ENCODE measurements around the gene RHOV.

RHOV gene

DNA sequence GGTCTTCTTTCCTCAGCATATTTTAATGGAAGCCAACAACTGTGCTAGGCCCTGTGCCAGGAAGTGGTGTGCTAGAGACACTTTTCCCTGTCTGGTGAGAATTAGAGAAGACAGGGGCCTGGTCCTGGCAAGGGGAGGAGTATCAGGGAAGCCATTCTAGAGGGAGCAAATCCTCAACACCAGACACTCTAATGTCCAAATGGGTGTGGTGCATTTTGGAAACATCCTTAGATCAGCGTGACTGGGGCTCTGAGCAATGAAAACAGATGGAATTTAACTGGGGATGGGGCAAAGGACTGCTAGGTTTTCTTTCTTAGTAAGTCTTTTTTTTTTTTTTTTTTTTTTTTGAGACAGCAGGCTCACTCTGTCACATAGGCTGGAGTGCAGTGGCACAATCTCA is 12.6 kb upstream of the RHOV start:
- TF ChIP-seq, protein P1, sequence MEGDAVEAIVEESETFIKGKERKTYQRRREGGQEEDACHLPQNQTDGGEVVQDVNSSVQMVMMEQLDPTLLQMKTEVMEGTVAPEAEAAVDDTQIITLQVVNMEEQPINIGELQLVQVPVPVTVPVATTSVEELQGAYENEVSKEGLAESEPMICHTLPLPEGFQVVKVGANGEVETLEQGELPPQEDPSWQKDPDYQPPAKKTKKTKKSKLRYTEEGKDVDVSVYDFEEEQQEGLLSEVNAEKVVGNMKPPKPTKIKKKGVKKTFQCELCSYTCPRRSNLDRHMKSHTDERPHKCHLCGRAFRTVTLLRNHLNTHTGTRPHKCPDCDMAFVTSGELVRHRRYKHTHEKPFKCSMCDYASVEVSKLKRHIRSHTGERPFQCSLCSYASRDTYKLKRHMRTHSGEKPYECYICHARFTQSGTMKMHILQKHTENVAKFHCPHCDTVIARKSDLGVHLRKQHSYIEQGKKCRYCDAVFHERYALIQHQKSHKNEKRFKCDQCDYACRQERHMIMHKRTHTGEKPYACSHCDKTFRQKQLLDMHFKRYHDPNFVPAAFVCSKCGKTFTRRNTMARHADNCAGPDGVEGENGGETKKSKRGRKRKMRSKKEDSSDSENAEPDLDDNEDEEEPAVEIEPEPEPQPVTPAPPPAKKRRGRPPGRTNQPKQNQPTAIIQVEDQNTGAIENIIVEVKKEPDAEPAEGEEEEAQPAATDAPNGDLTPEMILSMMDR (conservative IDR thresholded peaks at IDR 0.05; ENCODE audit: low read length): no peak
- H3K4me3 ChIP-seq (ENCODE audit: low read length): no peak overlapping the region
- DNase-seq (ENCODE audit: low read depth): no peak

DNA sequence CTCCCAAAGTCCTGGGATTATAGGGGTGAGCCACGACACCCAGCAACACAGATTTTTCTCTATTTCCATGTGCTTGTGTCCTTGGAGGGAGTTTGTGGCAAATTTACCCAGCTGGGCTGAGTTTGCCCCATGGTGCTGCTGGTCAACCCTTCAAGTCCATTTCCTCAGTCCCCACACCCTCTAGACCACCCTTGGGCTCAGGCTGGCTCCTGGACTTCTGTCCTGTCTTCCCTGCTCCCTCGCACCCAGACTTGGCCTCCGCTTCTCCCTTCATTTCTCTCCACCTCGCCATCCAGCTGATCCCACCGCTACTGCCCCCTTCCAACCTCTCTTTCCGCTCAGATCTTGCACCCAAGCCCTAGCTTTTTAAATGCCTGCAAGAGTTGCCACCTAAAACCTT is 7.3 kb upstream of the RHOV start:
- DNase-seq (ENCODE audit: low read depth): no peak
- H3K4me3 ChIP-seq (ENCODE audit: low read length): no peak overlapping the region
- TF ChIP-seq, protein P1 (conservative IDR thresholded peaks at IDR 0.05; ENCODE audit: low read length): no peak

DNA sequence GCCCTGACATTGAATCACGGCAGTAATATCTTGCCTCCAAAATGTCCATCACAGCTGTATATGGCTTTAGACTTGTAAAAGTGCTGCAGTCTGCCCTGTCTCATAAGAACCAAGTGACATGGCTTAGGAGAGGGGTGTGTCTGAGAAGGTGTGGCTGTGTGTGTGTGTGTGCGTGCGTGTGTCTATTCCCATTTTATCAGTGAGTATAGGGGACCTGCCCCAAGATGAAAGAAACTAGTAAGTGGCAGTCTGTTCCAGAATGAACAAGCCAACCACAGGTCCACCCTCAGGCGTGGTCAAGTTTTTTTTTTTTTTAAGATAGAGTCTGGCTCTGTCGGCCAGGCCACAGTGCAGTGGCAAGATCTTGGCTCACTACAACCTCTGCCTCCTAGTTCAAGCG is 5.6 kb upstream of the RHOV start:
- TF ChIP-seq, protein P1 (conservative IDR thresholded peaks at IDR 0.05; ENCODE audit: low read length): no peak
- DNase-seq (ENCODE audit: low read depth): no peak

DNA sequence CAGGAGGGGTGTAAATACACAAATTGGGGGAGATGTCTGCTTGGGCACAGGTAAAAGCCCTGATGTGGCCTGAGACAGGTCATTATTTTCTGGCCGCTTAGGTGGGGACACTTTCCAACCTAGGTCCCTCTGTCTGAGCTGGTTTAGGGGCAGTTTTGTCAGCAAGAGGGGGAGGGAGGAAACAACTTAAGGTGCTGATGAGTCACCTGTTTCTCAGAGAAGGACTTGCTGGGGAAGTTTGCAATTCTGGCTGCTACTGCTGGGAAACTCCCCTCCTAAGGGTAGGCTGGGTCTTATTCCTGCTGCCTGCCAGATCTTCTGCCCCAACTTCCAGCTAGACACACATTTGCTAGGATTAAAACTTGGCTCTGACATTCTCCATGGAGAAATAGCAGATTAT is 4.8 kb upstream of the RHOV start:
- no peak for DNase-seq (ENCODE audit: low read depth)
- H3K4me3 ChIP-seq (ENCODE audit: low read length): no peak overlapping the region
- TF ChIP-seq, protein P1 (conservative IDR thresholded peaks at IDR 0.05; ENCODE audit: low read length): no peak

More for the DNA sequence above, 5.6 kb upstream of the RHOV start:
- H3K4me3 ChIP-seq (ENCODE audit: low read length): no peak overlapping the region

DNA sequence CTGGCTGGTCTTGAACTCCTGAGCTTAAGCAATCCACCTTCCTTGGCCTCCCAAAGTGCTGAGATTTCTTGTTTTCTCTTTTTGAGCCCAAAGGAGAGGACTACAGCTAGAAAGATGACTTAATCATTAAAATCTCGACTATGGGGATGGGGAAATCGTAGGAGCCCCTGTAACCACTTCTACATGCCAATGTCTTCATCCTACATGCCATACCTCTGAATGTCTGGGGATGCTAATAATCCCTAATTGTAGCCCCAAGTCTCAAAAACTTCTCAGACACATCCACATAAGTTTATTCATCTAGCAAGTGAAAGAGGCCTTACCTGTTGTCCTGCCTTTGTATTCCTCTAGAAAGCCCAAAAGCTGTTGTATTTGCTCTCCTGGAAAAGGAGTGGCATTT is 3.7 kb upstream of the RHOV start:
- H3K4me3 ChIP-seq (ENCODE audit: low read length): no peak overlapping the region
- TF ChIP-seq, protein P1 (conservative IDR thresholded peaks at IDR 0.05; ENCODE audit: low read length): no peak
- peak; percentile 32 for DNase-seq (ENCODE audit: low read depth)

DNA sequence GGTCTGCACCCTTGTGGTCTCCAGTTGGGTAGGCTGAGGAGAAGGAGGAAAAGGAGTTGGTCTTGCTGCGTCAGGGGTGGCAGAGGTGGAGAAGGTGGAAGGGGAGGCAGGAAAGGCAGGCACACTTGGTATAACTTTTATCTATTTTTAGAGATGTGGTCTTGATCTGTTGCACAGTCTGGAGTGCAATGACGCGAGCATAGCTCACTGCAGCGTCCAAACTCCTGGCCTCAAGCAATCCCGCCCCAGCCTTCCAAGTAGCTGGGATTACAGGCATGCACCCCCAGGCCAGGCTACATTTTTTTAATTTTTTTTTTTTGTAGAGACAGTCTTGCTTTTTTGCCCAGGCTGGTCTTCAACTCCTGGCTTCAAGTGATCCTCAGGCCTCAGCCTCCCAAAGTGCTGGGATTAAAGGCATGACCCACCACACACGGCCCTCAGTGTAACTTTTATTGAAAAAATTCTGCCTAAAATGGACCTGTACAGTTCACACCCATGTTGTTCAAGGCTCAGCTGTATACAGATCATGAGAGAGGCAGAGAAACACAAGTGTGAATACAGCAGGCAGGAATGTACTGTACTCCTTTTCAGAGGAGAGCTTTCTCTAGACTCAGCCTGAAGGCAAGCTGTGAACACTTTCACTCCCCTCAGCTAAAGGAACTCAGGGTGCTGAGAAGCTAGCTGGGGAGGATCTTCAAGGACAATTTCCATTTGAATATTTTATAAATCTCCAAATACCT is 2.1 kb upstream of the RHOV start:
- H3K4me3 ChIP-seq (ENCODE audit: low read length): no peak overlapping the region
- TF ChIP-seq, protein P1 (conservative IDR thresholded peaks at IDR 0.05; ENCODE audit: low read length): no peak
- no peak for DNase-seq (ENCODE audit: low read depth)

Data from AG10803 (cell line).